Mesothelial cell of epicardium (in vitro differentiated cells): Measurements from ENCODE around the gene TBC1D5. TPM values are rescaled to one million over a fixed set of nuclear protein-coding genes. Genes with fewer than 3 reads are reported as not detected.
"Not testable (repeated sequence)": the region's sequence is repeated elsewhere in the genome, so short reads cannot be mapped to it uniquely, and the experiment has no call there.

Experiments used
- DNase-seq, 2 experiments: peaks; one replicate each; pipeline ENCODE4 v3.0.0; 2021; ENCODE audit warnings: low spot score in 2 of 2; ENCODE audit not compliant: unreplicated experiment in 2 of 2
- H3K27ac Mint-ChIP-seq: 2 replicates; pipeline ENCODE4 v1.8.0; 2021; ENCODE audit warnings: mixed read lengths
- H3K27me3 Mint-ChIP-seq: 2 replicates; pipeline ENCODE4 v1.8.0; 2021; ENCODE audit warnings: low read depth, mixed read lengths
- H3K36me3 Mint-ChIP-seq: 2 replicates; pipeline ENCODE4 v1.8.0; 2021; ENCODE audit warnings: mixed read lengths
- H3K4me1 Mint-ChIP-seq: 2 replicates; pipeline ENCODE4 v1.8.0; 2021; ENCODE audit warnings: mixed read lengths
- H3K4me3 Mint-ChIP-seq: 2 replicates; pipeline ENCODE4 v1.8.0; 2021; ENCODE audit warnings: mild to moderate bottlenecking, moderate library complexity, mixed read lengths
- H3K9me3 Mint-ChIP-seq: 2 replicates; pipeline ENCODE4 v1.8.0; 2021; ENCODE audit warnings: mixed read lengths
- CTCF ChIP-seq: fragments of 200-600 bp; sonication (generic); IDR thresholded peaks from one replicate; pipeline ENCODE4 v1.5.0; 2021; ENCODE audit warnings: antibody characterized with exemption; ENCODE audit not compliant: unreplicated experiment
- total RNA-seq: library from RNA; stranded (reverse); gene quantifications from 3 replicates; pipeline ENCODE4 v1.2.1, GENCODE V29; 2021

TBC1D5 gene
- total RNA-seq, 1 donor from 2014 or later = 75.3 TPM

DNA sequence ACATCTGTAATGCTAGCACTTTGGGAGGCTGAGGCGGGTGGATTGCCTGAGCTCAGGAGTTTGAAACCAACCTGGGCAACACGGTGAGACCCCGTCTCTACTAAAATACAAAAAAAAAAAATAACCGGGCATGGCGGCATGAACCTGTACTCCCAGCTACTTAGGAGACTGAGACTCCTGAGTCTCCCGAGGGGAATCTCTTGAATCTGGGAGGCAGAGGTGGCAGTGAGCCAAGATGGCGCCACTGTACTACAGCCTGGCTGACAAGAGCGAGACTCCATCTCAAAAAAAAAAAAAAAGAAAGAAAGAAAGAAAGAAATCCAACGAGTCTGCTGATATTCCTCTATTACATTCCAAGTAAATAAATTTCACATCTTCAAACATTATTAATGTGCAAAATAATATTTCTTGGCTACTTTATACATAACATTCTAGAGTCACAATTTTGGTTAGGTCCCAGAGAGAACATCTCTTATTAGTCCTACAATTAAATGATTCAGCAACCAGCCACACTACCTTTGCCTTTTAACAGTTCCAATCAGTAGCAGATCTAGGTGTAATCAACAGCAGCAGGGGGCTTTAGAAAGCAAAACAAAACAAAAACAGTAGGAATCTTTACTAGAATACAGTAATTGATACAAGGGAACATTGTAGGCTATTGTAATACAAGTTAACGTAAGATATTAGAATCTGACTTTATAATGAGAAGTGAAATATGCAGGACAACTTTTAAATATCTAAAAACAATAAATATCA is 195.8 kb downstream of the TBC1D5 start:
- H3K9me3 Mint-ChIP-seq = peaks cover 5% of the 10 kb centered on the region
- no peaks in the 10 kb centered on the region for H3K27me3 Mint-ChIP-seq
- no peak for TF ChIP-seq CTCF
- peaks cover 5% of the 10 kb centered on the region for H3K36me3 Mint-ChIP-seq
- peaks cover 7% of the 10 kb centered on the region for H3K4me1 Mint-ChIP-seq
- DNase-seq = no peak
- H3K27ac Mint-ChIP-seq = no peak overlapping the region
- no peak overlapping the region for H3K4me3 Mint-ChIP-seq

GRCh38 chr3:17544632-17545031 is 197.8 kb downstream of the TBC1D5 start:
- H3K4me1 Mint-ChIP-seq = no peaks in the 10 kb centered on the region
- peaks cover 15% of the 10 kb centered on the region for H3K9me3 Mint-ChIP-seq
- no peak for TF ChIP-seq CTCF
- no peaks in the 10 kb centered on the region for H3K27me3 Mint-ChIP-seq
- no peak for DNase-seq
- H3K36me3 Mint-ChIP-seq = peaks cover 14% of the 10 kb centered on the region
- H3K27ac Mint-ChIP-seq = no peak overlapping the region
- H3K4me3 Mint-ChIP-seq = no peak overlapping the region

GRCh38 chr3:17542591-17542990 is 199.8 kb downstream of the TBC1D5 start:
- no peak for TF ChIP-seq CTCF
- peaks cover 16% of the 10 kb centered on the region for H3K36me3 Mint-ChIP-seq
- no peak overlapping the region for H3K4me3 Mint-ChIP-seq
- no peaks in the 10 kb centered on the region for H3K4me1 Mint-ChIP-seq
- H3K9me3 Mint-ChIP-seq = peaks cover 15% of the 10 kb centered on the region
- no peaks in the 10 kb centered on the region for H3K27me3 Mint-ChIP-seq
- H3K27ac Mint-ChIP-seq = no peak overlapping the region
- no peak for DNase-seq

GRCh38 chr3:17539436-17539835 is 203.0 kb downstream of the TBC1D5 start:
- H3K36me3 Mint-ChIP-seq = peaks cover 16% of the 10 kb centered on the region
- H3K4me3 Mint-ChIP-seq = no peak overlapping the region
- no peak overlapping the region for H3K27ac Mint-ChIP-seq
- no peak for TF ChIP-seq CTCF
- H3K4me1 Mint-ChIP-seq = peaks cover 4% of the 10 kb centered on the region
- H3K27me3 Mint-ChIP-seq = no peaks in the 10 kb centered on the region
- DNase-seq = no peak
- peaks cover 15% of the 10 kb centered on the region for H3K9me3 Mint-ChIP-seq

GRCh38 chr3:17535274-17535673 is 207.2 kb downstream of the TBC1D5 start:
- no peak for TF ChIP-seq CTCF
- Mint-ChIP-seq H3K27me3 (no peaks in the 10 kb centered on the region), H3K4me3 (no peak overlapping the region), H3K9me3 (no peaks in the 10 kb centered on the region), H3K27ac (no peak overlapping the region), H3K4me1 (peaks cover 4% of the 10 kb centered on the region), H3K36me3 (peaks cover 3% of the 10 kb centered on the region)
- DNase-seq = no peak

- not testable (repeated sequence) for H3K36me3 Mint-ChIP-seq, H3K4me1 Mint-ChIP-seq, H3K27me3 Mint-ChIP-seq, DNase-seq, H3K4me3 Mint-ChIP-seq, H3K9me3 Mint-ChIP-seq, H3K27ac Mint-ChIP-seq
Measured at GRCh38 chr3:17532446-17532845, 210.0 kb downstream of the TBC1D5 start.
